ENCODE data around the gene GRIP1.

Gene GRIP1

DNA sequence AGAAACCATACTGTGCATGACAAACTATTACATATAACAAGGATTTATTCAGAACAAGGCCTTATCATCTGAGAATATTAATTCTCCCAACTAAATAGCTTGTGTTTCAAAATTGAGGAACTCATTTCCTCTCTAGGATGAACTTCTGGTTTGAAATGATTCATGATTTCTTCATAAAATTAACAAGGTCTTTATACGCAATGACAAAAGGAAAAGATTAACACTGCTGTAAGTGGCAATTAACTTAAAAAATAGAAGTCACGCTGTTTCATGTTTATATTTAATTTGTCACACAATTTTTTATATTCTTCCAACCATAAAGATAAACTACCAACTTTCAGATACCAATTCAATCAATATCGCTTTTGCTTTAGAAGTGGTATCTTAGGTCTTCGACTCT lies 80.8 kb downstream of the GRIP1 start:
- no peak for DNase-seq (ENCODE audit: low read depth)

- DNase-seq (ENCODE audit: low read depth), result peak; percentile 17
Observed at GRCh38 chr12:66596199-66596598, 82.7 kb downstream of the GRIP1 start.

DNA sequence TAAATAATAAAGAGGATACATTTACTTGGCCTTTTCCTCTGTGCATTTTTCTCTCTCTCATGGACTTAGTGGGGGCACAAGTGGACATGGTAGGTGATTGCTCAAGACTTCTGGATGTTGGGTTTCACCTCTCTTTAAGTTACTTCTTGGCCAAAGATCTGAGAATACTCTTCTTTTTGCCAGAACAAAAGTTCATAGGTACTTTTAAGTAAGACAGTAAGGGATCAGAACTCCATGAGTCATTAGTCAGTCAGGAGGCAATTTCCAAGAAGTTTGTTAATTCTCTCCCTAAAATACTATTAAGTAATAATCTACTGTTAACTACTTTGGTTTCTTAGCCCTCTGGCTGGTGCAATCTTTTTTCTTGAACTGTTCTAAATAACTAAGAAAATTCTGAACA lies 84.2 kb downstream of the GRIP1 start:
- no peak for DNase-seq (ENCODE audit: low read depth)

DNA sequence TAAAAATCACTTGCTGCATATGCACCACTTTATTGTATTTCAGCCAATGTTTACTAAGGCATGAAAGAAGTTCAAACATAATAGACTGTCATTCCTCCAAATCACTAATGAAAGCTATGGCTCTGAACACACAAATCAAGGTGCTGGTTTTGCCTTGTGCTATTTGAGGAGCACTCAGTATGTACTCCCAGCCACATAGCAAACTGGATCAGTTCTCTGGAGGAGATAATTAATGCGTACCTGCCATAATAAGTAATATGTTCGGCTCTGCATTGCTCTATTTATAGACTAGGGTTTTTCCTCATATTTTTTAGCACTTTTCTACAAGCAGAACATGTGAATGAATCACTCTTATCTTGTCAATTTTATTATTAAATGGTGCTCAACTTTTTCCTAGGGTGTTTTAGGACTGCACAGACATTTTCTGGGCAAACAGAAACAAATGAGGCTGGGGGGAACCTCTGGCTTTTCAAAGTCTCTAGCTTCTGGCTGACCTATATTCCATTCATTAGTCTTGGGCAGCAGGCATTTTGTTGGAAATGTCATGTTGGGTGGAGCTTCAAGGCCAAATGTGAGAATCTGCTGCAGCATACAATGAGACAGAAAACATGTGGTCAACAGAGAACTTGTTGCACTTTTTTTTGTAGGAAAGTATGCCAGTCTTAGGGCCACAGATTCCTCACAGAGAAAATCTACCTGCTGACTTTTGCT lies 88.4 kb downstream of the GRIP1 start:
- DNase-seq (ENCODE audit: low read depth), result no peak

DNA sequence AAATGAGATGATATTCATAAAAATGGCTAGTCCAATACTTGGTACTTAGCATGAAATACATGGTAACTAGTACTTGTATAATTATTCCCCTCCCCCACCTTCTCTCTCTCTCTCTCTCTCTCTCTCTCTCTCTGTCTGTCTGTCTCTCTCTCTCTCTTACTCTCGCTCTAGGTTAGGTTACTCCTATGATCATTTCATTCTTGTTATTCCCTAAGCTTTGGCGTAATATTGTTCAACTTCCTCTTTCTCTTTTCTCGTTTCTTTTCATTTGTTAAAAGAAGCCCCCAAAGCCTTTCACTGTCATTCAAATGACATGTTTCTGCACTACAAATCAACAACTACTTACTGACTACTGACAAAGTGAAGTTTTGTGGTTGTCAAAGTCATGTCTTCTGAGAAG lies 89.8 kb downstream of the GRIP1 start:
- no peak for DNase-seq (ENCODE audit: low read depth)

GRCh38 chr12:66587912-66588311 lies 91.0 kb downstream of the GRIP1 start:
- no peak for DNase-seq (ENCODE audit: low read depth)

- DNase-seq (ENCODE audit: low read depth), result no peak
Observed at GRCh38 chr12:66584673-66585072, 94.2 kb downstream of the GRIP1 start.

GRCh38 chr12:66573605-66574004 lies 105.3 kb downstream of the GRIP1 start:
- DNase-seq (ENCODE audit: low read depth), result no peak

GRCh38 chr12:66572845-66573244 lies 106.0 kb downstream of the GRIP1 start:
- DNase-seq (ENCODE audit: low read depth), result no peak

GRCh38 chr12:66571361-66571915 lies 107.4 kb downstream of the GRIP1 start:
- DNase-seq (ENCODE audit: low read depth), result no peak

GRCh38 chr12:66563220-66563619 lies 115.7 kb downstream of the GRIP1 start:
- DNase-seq (ENCODE audit: low read depth), result no peak

DNA sequence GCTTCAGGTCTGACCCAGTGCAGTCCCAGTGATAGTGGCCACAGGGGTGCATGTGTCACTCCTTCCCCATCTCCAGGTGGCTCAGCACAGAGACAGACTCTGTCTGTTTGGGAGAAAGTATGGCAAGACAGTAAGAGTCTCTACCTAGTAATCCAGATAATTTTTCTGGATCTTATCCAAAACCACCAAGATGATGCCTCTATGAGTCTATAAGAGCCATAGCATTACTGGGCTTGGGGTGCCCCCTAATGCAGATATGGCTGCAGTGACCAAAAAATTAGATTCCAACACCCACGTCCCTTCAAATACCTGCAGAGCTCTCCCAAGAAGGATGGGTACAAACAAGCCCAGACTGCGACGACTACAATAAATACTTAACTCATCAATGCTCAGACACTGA lies 123.8 kb downstream of the GRIP1 start:
- DNase-seq (ENCODE audit: low read depth), result no peak

DNA sequence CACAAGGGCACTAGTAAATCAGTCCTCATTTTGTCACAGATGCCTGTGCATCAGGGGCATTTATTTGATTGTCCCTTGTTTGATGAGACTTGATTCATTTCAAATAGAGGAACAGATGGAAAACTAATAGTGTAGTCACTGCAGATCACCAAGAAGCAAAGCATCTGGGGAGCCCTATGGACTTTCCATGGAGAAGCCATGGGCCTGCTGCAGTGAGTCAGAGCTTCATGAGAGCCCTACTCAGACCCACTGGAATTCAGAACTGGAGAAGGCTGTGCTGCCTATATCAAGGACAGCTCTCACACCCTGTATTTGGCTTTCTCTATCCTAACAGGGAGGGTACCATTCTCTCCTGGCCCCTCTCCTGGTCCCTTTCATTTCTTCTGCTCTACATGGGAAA lies 126.2 kb downstream of the GRIP1 start:
- no peak for DNase-seq (ENCODE audit: low read depth)

GRCh38 chr12:66550626-66551025 lies 128.2 kb downstream of the GRIP1 start:
- no peak for DNase-seq (ENCODE audit: low read depth)

DNA sequence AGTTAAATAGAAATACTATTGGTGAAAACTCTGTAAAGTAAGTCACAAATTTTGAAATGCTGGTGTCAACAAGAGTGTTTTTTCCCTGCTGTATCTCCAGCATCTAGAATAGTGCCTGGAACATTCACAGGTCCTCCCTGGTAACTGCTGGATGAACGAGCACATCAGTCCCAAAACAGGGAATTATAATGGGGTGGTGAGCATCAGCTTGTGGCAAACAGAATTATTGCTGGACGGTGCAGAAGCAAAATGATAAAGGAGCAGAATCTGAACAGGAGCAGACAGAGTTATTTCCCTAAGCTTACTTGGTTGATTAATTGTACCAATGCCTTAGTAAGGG lies 129.9 kb downstream of the GRIP1 start:
- DNase-seq (ENCODE audit: low read depth), result no peak

- DNase-seq (ENCODE audit: low read depth), result no peak
Observed at GRCh38 chr12:66548338-66549049, 130.4 kb downstream of the GRIP1 start.

- no peak for DNase-seq (ENCODE audit: low read depth)
Observed at GRCh38 chr12:66541426-66541825, 137.4 kb downstream of the GRIP1 start.

DNA sequence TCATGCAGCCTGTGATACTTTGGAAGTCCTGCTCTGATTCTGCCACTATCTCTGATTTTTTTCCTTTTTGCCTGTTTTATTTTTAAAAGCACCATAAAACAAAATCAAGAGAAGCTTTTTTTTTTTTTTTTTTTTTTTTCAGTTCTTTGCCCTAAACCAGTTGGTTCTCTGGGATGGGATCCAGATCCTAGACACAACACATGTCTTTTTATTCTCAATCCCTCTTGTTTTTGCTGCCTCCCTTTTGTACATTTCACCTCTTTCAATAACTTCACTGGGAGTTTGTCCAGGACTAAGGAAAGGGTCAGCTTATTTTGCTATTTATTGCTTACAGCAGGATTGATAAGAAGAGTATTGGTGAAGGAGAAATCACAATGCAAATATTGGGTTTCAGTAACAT lies 139.4 kb downstream of the GRIP1 start:
- DNase-seq (ENCODE audit: low read depth), result no peak

DNA sequence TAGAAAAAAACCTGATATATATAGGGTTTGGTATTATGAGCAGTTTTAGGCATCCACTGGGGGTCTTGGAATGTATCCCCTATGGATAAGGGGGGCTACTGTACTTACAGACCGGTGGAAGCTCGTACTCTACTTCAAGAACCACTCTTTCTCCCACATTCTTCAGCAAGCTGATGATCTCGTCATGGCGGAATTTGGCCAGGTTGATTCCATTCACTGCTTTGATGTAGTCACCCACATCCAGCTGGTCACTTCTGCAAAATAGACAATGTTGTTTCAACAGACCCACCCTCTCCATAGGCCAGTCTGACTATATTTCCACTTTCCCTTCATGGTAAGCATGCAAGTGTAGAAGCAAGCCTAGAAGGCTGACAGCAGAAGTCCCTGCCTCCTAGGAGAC lies 139.9 kb downstream of the GRIP1 start:
- DNase-seq (ENCODE audit: low read depth), result no peak

GRCh38 chr12:66537876-66538275 lies 141.0 kb downstream of the GRIP1 start:
- no peak for DNase-seq (ENCODE audit: low read depth)

DNA sequence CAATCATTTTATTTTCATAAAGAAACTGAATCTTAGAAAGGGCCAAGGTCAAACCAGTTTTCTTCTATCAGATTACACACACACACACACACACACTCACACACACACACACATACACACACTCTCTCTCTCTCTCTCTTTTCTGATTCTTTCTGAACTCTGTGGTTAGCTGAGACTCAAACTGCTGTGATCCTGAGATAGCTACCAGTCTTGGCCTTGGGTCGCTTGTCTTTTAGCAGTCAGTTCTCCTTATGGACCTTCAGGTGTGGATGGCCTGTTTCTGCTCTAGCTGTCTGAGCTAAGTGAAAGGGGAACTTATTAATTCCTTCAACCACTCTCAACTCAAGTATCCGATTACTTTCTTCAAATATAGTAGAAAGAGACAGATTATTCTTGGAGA lies 145.1 kb downstream of the GRIP1 start:
- DNase-seq (ENCODE audit: low read depth), result no peak

- no peak for DNase-seq (ENCODE audit: low read depth)
Observed at GRCh38 chr12:66531766-66532165, 147.1 kb downstream of the GRIP1 start.

DNA sequence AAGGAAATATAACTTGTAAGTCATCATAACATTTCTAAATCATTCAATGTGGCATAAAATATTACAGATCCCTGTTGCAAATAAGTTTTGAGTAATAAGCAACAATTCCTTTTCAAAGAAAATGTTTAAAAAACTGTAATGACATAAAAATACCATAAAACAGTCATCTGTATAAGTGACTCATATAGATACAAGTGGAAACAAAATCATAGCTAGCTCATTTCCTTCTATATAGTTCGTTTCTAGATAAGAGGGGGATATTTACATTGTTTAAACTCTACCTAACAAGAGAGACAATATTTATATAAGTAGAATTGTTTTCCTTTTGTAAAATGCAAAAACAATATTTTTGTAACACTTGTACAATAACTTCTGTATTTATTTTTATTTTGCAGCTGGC lies 148.9 kb downstream of the GRIP1 start:
- DNase-seq (ENCODE audit: low read depth), result no peak

DNA sequence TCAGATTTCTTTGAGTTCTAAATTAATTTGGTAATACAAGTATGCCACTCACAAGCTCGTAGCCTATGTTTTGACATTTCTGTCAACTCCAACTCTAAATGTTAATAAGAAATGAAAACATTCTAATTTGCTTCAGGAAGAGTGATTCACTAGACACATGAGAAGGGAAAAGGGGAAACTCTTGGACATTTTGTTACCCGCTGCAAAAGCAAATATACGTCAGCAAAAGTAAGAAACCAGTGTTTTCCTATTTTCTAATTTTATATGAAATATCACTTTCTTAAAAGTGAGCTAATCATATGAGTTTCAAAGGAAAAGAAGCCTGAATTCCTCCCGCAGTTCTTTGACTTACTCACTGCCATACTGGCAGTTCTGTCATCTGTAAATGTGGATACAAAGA lies 162.3 kb downstream of the GRIP1 start:
- DNase-seq (ENCODE audit: low read depth), result no peak

All from stromal cell of bone marrow (primary cell).